ENCODE data around the gene BBS9. TPM values are rescaled to one million over a fixed set of nuclear protein-coding genes. Genes with fewer than 3 reads are reported as not detected.

Gene BBS9
- total RNA-seq, 1 experiment from 2014 or later, result 26.4 TPM

GRCh38 chr7:33626869-33627268 lies 497.5 kb downstream of the BBS9 start:
- Histone ChIP-seq H2AFZ (ENCODE audit: low read length) (no peak overlapping the region), H4K20me1 (ENCODE audit: control insufficient read depth, insufficient read depth, insufficient read length) (no peaks in the 10 kb centered on the region), H3K4me2 (ENCODE audit: insufficient read depth, insufficient read length, low read length) (no peak overlapping the region), H2AK5ac (ENCODE audit: insufficient read length, low read length) (no peak overlapping the region), H3K23ac (ENCODE audit: insufficient read length, low read depth, low read length) (no peak overlapping the region), H3K79me2 (ENCODE audit: insufficient read depth, low read length) (no peaks in the 10 kb centered on the region), H4K91ac (ENCODE audit: insufficient read length, low read depth, low read length) (no peak overlapping the region), H3K27me3 (ENCODE audit: insufficient read depth, low read length) (no peaks in the 10 kb centered on the region), H3K27ac (ENCODE audit: insufficient read length, low read depth, low read length) (no peak overlapping the region), H3K23me2 (ENCODE audit: insufficient read length, low read depth, low read length, poor library complexity, severe bottlenecking) (no peaks in the 10 kb centered on the region), H3K4ac (ENCODE audit: low read depth, low read length) (no peak overlapping the region), H3K9ac (ENCODE audit: extremely low read depth, insufficient read length, low read length) (no peak overlapping the region), H2BK20ac (ENCODE audit: low read depth, low read length, poor library complexity, severe bottlenecking) (no peak overlapping the region), H2BK120ac (ENCODE audit: low read depth, low read length, poor library complexity, severe bottlenecking) (no peak overlapping the region), H2BK15ac (ENCODE audit: low read depth, low read length) (no peak overlapping the region), H3K9me3 (ENCODE audit: control insufficient read depth, low read depth, low read length) (no peaks in the 10 kb centered on the region), H3K56ac (ENCODE audit: insufficient read length, low read depth, low read length) (no peak overlapping the region), H3K79me1 (ENCODE audit: insufficient read depth, low read depth, low read length, poor library complexity, severe bottlenecking) (no peaks in the 10 kb centered on the region), H3K18ac (ENCODE audit: insufficient read length, low read depth, low read length) (no peak overlapping the region), H4K5ac (ENCODE audit: insufficient read length, low read depth, low read length) (no peak overlapping the region), H3K14ac (ENCODE audit: insufficient read depth, low read length) (no peak overlapping the region), H2BK12ac (ENCODE audit: insufficient read length, low read depth, low read length) (no peak overlapping the region), H4K8ac (replicated peaks; ENCODE audit: insufficient read length, low read depth, low read length) (no peak overlapping the region), H3T11ph (ENCODE audit: low read length) (no peak overlapping the region), H2BK5ac (ENCODE audit: insufficient read length, low read length) (no peak overlapping the region), H3K4me1 (ENCODE audit: insufficient read depth, low read length) (no peaks in the 10 kb centered on the region)
- no peaks in the 10 kb centered on the region for H3K27me3 Mint-ChIP-seq (ENCODE audit: low read depth)
- TF ChIP-seq CTCF (conservative IDR thresholded peaks at IDR 0.05), result no peak
- H3K36me3 Mint-ChIP-seq (ENCODE audit: insufficient read depth in 1 of 3, low read depth in 3 of 3), result peaks cover 4 to 16% (median 9%) of the 10 kb centered on the region in 3 experiments; a peak in 6 of 7 replicates
- no peak for DNase-seq
- no CpG with 5 or more reads among the region's 2 CpGs for WGBS (ENCODE audit: extremely low coverage, insufficient read length, low lambda C conversion rate)
- peaks cover 6 to 10% of the 10 kb centered on the region in 2 experiments for H3K9me3 Mint-ChIP-seq
- H3K4me1 Mint-ChIP-seq, result peaks cover 10 to 11% of the 10 kb centered on the region in 2 experiments
- H3K27ac Mint-ChIP-seq, result no peak overlapping the region
- H3K4me3 Mint-ChIP-seq, result no peak overlapping the region
